HG02610 (cell line): ENCODE results near the gene ABCG2.

Experiments used
- ATAC-seq: cut with Tn5 transposase; IDR thresholded peaks from one replicate; pipeline ENCODE4 v1.9.1; 2021; ENCODE audit warnings: mild to moderate bottlenecking, moderate library complexity; ENCODE audit not compliant: unreplicated experiment

Gene ABCG2

DNA sequence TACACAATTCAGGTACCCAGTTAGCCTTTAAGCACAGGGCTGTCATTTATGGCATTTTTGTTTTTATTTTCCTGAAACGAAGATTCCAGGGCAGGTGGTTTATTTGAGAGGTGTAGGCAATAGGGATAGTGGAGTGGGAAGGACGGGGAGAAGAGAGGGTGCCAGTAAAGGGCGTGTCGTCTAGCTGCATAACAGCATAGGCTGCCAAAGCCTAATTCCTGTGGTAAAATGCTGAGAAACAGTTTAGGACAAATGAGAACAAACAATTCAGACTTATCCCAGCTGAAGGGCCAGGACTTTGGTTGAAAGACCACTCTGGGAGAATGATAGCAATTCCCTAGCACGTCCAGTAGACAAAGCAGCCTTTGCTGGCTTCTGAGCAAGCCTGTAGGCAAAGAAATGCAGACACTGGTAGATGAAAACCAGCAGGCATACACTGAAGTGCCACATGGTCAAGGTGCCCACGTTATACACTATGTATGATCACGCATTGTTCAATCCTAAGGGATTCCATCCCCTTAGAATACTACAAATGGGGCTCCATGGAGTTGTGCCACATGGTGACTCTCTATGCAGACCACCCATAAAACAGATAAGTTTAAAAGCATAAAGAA is 80.4 kb downstream of the ABCG2 start:
- no peak for ATAC-seq

DNA sequence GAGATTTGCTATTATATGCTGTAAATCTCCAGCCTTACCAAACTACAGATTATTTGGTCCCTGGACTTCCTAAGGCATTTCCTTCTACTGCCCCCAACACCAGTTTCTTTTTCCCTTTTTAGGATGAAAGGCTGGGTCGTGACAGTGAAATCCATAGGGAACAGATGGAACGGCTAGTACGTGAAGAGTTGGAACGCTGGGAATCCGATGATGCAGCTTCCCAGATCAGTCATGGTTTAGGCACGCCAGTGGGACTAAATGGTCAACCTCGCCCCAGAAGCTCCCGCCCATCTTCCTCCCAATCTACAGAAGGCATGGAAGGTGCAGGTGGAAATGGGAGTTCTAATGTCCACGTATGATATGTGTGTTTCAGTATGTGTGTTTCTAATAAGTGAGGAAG is 83.1 kb downstream of the ABCG2 start:
- no peak for ATAC-seq

DNA sequence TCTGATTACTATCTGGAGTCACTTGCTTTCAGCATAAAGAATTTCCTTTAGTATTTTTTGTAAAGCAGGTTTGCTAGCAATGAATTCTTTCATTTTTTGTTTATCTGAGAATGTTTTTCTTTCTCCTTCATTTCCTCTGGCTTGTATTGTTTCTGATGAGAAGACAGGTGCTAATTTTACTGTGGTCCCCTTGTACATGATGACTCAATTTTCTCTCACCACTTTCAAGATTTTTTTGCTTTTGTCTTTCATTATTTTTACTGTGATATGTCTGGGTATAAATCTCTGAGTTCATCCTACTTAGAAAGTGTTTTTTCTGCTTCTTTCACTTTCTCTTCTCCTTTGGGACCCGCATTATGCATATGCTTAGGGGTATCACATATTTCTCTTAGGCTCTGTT is 88.4 kb downstream of the ABCG2 start:
- no peak for ATAC-seq

GRCh38 chr4:88064410-88064809 is 94.0 kb downstream of the ABCG2 start:
- no peak for ATAC-seq

DNA sequence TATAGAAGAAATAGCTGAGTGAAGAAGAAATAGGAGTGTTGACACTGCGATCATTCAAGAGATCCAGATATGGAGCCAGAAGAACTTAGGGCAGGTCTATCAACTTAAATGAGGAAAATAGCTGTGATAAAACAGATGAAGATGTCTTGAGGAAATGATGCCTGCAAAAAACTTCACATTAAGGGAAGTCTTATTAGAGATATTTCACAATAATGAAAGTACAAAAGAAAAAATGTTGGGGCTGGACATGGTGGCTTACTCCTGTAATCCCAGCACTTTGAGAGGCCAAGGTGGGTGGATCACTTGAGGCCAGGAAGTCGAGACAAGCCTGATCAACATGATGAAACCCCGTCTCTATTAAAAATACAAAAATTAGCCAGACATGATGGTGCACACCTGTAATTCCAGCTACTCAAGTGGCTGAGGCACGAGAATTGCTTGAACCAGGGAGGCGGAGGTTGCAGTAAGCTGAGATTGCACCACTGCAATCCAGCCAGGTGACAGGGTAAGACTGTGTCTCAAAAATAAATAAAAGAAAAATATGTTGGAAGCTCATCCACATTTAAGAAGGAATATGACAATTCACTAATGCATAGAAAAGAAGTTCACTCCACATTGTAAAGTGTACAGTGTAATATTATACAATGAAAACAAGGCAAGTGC is 94.7 kb downstream of the ABCG2 start:
- ATAC-seq: no peak

DNA sequence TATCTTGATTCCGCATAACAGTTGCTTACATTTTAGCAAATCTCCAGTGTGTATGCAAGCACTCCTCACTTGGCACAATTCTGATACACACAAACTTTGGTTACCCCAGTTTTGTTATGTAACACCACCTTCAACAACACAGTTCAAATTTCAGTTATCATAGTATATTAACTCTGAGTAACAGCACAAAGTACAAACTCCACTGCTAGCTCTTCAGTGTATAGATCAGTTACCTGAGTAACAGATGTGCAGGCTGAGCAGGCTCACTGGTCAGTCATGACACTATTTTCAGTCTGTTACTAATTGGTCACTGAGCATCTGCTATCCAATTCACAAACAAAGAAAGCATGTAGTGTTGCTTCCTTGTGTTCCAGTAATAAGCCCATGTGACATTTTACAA is 95.6 kb downstream of the ABCG2 start:
- no peak for ATAC-seq

DNA sequence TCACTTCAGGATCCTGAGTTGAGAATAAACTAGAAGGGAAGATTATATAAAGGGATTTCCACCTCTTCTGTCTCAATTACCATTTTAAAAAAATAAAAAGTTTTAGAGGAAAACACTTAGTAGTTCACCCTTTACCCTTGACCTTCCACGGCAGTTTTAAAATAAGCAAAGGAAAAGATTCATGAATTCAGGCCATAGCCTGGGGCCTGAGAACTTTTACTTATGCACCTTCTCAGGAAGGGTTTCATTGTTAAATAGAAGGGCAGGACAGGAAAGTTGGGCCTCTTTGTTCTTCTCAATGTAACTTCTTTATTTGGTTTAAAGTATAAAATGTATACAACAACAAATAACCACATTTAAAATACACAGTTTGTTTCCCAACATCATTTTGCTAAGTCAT is 96.1 kb downstream of the ABCG2 start:
- ATAC-seq: no peak

DNA sequence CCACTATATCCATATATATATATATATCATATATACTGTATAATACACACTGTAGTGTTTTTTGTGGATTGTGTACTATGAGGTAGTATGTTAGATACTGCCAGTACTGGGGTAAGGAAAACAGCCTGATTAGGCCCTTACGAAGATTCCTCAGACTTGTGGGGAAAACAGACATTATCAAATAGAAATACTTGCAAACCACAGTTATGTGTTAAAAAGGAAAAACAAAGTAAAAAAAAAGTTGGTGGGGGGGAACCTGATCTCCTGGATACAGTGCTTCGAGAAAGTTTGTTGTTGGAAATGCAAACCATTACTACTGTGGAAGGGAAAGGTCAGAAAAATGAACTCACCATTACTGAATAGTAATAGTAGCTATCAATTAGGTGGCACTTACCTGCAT is 98.0 kb downstream of the ABCG2 start:
- ATAC-seq: no peak

GRCh38 chr4:88059766-88060165 is 98.7 kb downstream of the ABCG2 start:
- ATAC-seq: no peak

DNA sequence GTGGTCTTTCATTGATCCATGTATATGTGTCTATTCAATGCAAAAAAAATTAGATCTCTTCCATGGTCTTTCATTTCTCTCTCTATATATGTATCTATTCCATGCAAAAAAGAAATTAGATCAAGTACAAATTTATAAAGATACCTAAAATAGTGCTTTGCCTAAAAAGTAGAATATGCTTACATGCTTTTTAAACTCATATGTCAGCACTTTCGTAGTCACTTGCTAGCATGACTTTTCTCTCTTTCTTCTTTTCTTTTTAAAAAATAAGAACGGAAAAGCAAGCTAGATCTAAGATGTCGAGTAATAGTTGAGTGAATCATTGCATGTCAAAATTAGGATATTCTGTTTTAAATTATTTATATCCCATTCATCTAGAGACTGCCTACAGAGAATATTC is 100.1 kb downstream of the ABCG2 start:
- no peak for ATAC-seq

DNA sequence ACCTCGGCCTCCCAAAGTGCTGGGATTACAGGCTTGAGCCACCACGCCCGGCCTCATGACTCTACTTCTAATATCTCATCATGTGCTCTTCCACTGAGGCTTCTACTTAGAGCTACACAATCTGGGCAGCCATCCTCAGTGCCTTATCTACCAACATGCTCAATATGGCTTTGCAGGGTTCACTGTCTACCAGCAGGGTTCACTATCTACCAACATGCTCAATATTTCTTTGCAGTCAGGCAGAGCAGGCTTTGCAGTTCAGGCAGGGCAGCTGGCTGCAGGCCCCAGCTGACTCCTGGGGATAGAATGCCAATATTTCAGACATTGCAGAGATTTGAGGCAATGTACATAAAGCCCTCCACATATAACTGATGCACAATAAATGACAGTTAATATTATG is 103.5 kb downstream of the ABCG2 start:
- ATAC-seq: no peak

- ATAC-seq: no peak
Observed at GRCh38 chr4:88054229-88054628, 104.2 kb downstream of the ABCG2 start.

DNA sequence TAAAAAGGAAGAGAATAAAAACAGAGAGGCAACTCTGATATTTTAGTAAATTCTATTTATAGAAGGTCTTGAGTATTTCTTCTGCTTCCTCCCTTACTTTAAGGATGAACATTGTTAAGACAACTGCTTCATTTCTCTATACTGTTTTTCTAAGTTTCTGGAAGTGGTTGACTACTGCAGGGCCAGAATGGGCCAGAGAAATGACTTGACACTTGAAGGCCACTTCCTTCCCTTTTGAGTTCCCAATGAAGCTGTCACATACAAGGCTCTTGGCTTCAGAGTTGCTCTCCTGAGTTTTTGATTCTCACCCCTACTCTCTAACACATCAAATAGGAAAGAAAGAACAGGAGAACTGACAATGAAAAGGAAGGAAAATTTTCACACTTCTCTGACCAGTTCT is 113.4 kb downstream of the ABCG2 start:
- ATAC-seq: no peak

- ATAC-seq: no peak
Observed at GRCh38 chr4:88043586-88044340, 114.7 kb downstream of the ABCG2 start.

GRCh38 chr4:88043001-88043400 is 115.4 kb downstream of the ABCG2 start:
- no peak for ATAC-seq

GRCh38 chr4:88041626-88042025 is 116.8 kb downstream of the ABCG2 start:
- ATAC-seq: no peak

DNA sequence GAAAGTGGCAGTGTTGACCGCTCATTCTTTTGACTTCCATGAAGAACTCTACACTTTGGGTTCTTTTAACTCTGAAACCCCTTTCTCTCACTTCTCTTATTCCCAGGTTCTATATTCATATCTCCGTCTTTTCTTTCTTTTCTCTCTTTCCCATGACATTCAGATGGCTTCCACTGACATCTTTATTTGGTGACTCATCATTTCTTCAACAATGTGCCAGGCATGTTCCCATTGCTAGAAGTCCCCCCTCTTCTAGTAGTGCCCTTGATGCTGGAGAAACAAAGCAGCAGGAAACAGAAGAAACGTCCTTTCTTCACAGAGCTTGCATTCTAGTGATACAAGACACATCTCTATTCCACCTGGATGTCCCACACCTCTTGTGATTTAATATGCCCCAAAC is 117.7 kb downstream of the ABCG2 start:
- ATAC-seq: no peak
